K562 (cell line): ENCODE results near the gene POLK. TPM values are rescaled to one million over a fixed set of nuclear protein-coding genes. Genes with fewer than 3 reads are reported as not detected.

Source experiments
- ATAC-seq: fragments of 200-7000 bp; cut with Tn5 transposase; 3 replicates; pipeline ENCODE4 v1.9.1; 2020; ENCODE audit warnings: moderate library complexity
- BruUV-seq: library from RNA; stranded (reverse); fragments of 400-500 nt; replicated peaks from 2 replicates; lab custom pipeline; 2021; lab: Mats Ljungman, UMichigan
- CTCF ChIA-PET: fragments of 300-600 bp; formaldehyde crosslinking; extraction: SDS; loops from one replicate; lab custom pipeline; 2021; ENCODE audit warnings: low intra/inter-chr PET ratio; lab: Yijun Ruan, JAX
- POLR2A ChIA-PET: fragments of 300-600, 350-650 bp; sonication (Branson Sonifier 250); formaldehyde crosslinking; extraction: SDS; loops from one replicate; lab custom pipeline; 2021; ENCODE audit warnings: antibody characterized with exemption, inconsistent platforms; lab: Yijun Ruan, JAX
- DNase-seq, 4 experiments: peaks; one replicate each; pipeline versions ENCODE4 v3.0.0 to v3.0.0-alpha.2; 2011 to 2018; ENCODE audit warnings: low spot score in 3 of 4, mixed read lengths in 3 of 4; ENCODE audit errors: extremely low read depth in 1 of 4
- FAIRE-seq: peaks from 2 replicates; lab custom pipeline; 2011; peaks lifted over from hg19 to GRCh38; lab: Jason Lieb, UNC
- H2AFZ ChIP-seq: 2 replicates; pipeline ENCODE4 v1.6.0; 2011; ENCODE audit warnings: low read depth, low read length, control low read depth, inconsistent platforms
- H3K27ac ChIP-seq: fragments of 200-600 bp; 3 replicates; pipeline ENCODE4 v1.8.0; 2011; ENCODE audit warnings: low read depth, mild to moderate bottlenecking, control low read depth, inconsistent platforms, low read length, moderate library complexity, mixed read lengths; ENCODE audit errors: extremely low read depth
- H3K27me3 ChIP-seq, 2 experiments: fragments of 300-600 bp in 1 of 2; 2 replicates in 1 of 2; 3 replicates in 1 of 2; pipeline versions ENCODE4 v1.6.0 to v1.8.0; 2011; ENCODE audit warnings: inconsistent platforms in 2 of 2, low read length in 2 of 2, mild to moderate bottlenecking in 1 of 2, mixed read lengths in 1 of 2, moderate library complexity in 1 of 2; ENCODE audit not compliant: control insufficient read depth in 2 of 2, insufficient read depth in 2 of 2
- H3K36me3 ChIP-seq: fragments of 300-600 bp; 3 replicates; pipeline ENCODE4 v1.8.0; 2011; ENCODE audit warnings: mild to moderate bottlenecking, low read length, inconsistent platforms; ENCODE audit not compliant: control insufficient read depth, insufficient read depth
- H3K4me1 ChIP-seq, 2 experiments: fragments of 200-600 bp in 1 of 2; replicated peaks in 1 of 2; 2 replicates in 1 of 2; 3 replicates in 1 of 2; pipeline versions ENCODE4 v1.5.1 to v1.8.0; 2011; ENCODE audit warnings: inconsistent platforms in 2 of 2, low read length in 2 of 2, mild to moderate bottlenecking in 1 of 2, mixed read lengths in 1 of 2, moderate library complexity in 1 of 2; ENCODE audit not compliant: control insufficient read depth in 2 of 2, insufficient read depth in 2 of 2
- H3K4me2 ChIP-seq: 2 replicates; pipeline ENCODE4 v1.6.1; 2011; ENCODE audit warnings: low read length, control low read depth, inconsistent platforms, mixed read lengths; ENCODE audit not compliant: insufficient read depth
- H3K4me3 ChIP-seq: fragments of 200-600 bp; sonication (generic), shearing (Covaris generic); 2 replicates; pipeline ENCODE4 v1.5.1; 2016; ENCODE audit warnings: control low read depth, inconsistent platforms
- H3K79me2 ChIP-seq: fragments of 200-600 bp; 3 replicates; pipeline ENCODE4 v1.8.0; 2011; ENCODE audit warnings: low read length, inconsistent platforms; ENCODE audit not compliant: control insufficient read depth, insufficient read depth
- H3K9ac ChIP-seq, 2 experiments: 2 replicates each; pipeline versions ENCODE4 v1.6.0 to v1.6.1; 2011; ENCODE audit warnings: low read depth in 2 of 2, low read length in 2 of 2, control low read depth in 1 of 2, inconsistent platforms in 1 of 2, mild to moderate bottlenecking in 1 of 2, mixed read lengths in 1 of 2; ENCODE audit not compliant: insufficient read depth in 1 of 2
- H3K9me1 ChIP-seq: one replicate; pipeline ENCODE4 v1.6.0; 2011; ENCODE audit warnings: inconsistent platforms, mild to moderate bottlenecking, low read length, moderate library complexity; ENCODE audit not compliant: control insufficient read depth, insufficient read depth
- H3K9me3 ChIP-seq: replicated peaks from 2 replicates; pipeline ENCODE4 v1.5.1; 2011; ENCODE audit warnings: low read depth, low read length, inconsistent platforms; ENCODE audit not compliant: control insufficient read depth, insufficient read depth
- H4K20me1 ChIP-seq: replicated peaks from 2 replicates; pipeline ENCODE4 v1.6.1; 2011; ENCODE audit warnings: low read length, inconsistent platforms, mixed read lengths; ENCODE audit not compliant: control insufficient read depth, insufficient read depth
- CBFA2T2 ChIP-seq: fragments of 450-650 bp; conservative IDR thresholded peaks from 2 replicates; pipeline ENCODE4 v1.6.1; 2017; ENCODE audit warnings: mild to moderate bottlenecking
- KDM1A ChIP-seq, 2 experiments: fragments of 450-650 bp; IDR thresholded peaks; 2 replicates each; pipeline ENCODE4 v1.6.1; 2016; ENCODE audit warnings: mild to moderate bottlenecking in 2 of 2
- NCOR1 ChIP-seq: fragments of 450-650 bp; IDR thresholded peaks from 2 replicates; pipeline ENCODE4 v1.6.1; 2016; ENCODE audit warnings: mild to moderate bottlenecking, moderate library complexity
- NFATC3 ChIP-seq: fragments of 450-650 bp; IDR thresholded peaks from 2 replicates; pipeline ENCODE4 v1.6.1; 2017; ENCODE audit warnings: mild to moderate bottlenecking
- PHB2 ChIP-seq: fragments of 450-650 bp; IDR thresholded peaks from 2 replicates; pipeline ENCODE4 v1.6.1; 2017; ENCODE audit warnings: low read depth
- SAFB2 ChIP-seq: fragments of 200-400 bp; formaldehyde crosslinking; IDR thresholded peaks from 2 replicates; pipeline ENCODE4 v1.6.1; 2018; ENCODE audit warnings: borderline replicate concordance, low read length, low read depth, moderate library complexity; ENCODE audit not compliant: severe bottlenecking
- SLC30A9 ChIP-seq: fragments of 250-450 bp; sonication (Bioruptor Pico); IDR thresholded peaks from 2 replicates; pipeline ENCODE4 v1.8.0; 2022; ENCODE audit warnings: mild to moderate bottlenecking, moderate library complexity
- SMARCA4 ChIP-seq: fragments of 450-650 bp; IDR thresholded peaks from 2 replicates; pipeline ENCODE4 v1.6.1; 2016
- TAL1 ChIP-seq: fragments of 450-650 bp; IDR thresholded peaks from 2 replicates; pipeline ENCODE4 v1.6.1; 2016; ENCODE audit warnings: mild to moderate bottlenecking
- TBL1XR1 ChIP-seq, 2 experiments: IDR thresholded peaks; 2 replicates each; pipeline ENCODE4 v1.6.1; 2012; ENCODE audit warnings: improper control_type of control experiment in 2 of 2, low read length in 2 of 2, mild to moderate bottlenecking in 1 of 2
- YY1 ChIP-seq, 3 experiments: IDR thresholded peaks; 2 replicates each; pipeline ENCODE4 v1.6.1; 2011; ENCODE audit warnings: low read length in 2 of 3, mild to moderate bottlenecking in 2 of 3, moderate library complexity in 2 of 3, borderline replicate concordance in 1 of 3, control low read depth in 1 of 3, low read depth in 1 of 3; ENCODE audit not compliant: insufficient read depth in 3 of 3, insufficient replicate concordance in 2 of 3, control insufficient read depth in 1 of 3, insufficient read length in 1 of 3; ENCODE audit errors: extremely low read depth in 1 of 3
- ZFX ChIP-seq: sonication (generic); formaldehyde crosslinking; IDR thresholded peaks from 2 replicates; pipeline ENCODE4 v1.8.0; 2022; ENCODE audit warnings: mild to moderate bottlenecking, missing genetic modification reagents, moderate library complexity
- ZNF224 ChIP-seq: sonication (generic); formaldehyde crosslinking; IDR thresholded peaks from 2 replicates; pipeline ENCODE4 v1.8.0; 2022; ENCODE audit warnings: mild to moderate bottlenecking, missing genetic modification reagents
- WGBS: fragments of 100-300 bp; shearing (Covaris generic); methylation state at CpG from one replicate; pipeline ENCODE4 v1.1.6; 2016; ENCODE audit warnings: low coverage, mixed read lengths; ENCODE audit not compliant: insufficient coverage; ENCODE audit errors: missing lambda C conversion rate; 5-methylcytosine and 5-hydroxymethylcytosine counted together
- in situ Hi-C: fragments of 300-500 bp; cut with MboI; formaldehyde crosslinking; loops from 4 replicates; pipeline ENCODE4 v1.15.0; 2018; ENCODE audit warnings: inconsistent platforms, mixed read lengths
- intact Hi-C: fragments of 100-400 bp; cut with micrococcal nuclease; formaldehyde crosslinking; loops from 2 replicates; pipeline ENCODE4 v1.14.2; 2022
- polyA plus RNA-seq, 8 experiments: library from polyadenylated mRNA; depleted of rRNA in 4 of 8; stranded (reverse) in 5 of 8; unstranded in 3 of 8; fragments of >200 nt; fragmentation: Nextera tagmentation in 2 of 8; fragmentation: Illumina TruSeq in 1 of 8; extraction: Ambion mirVana in 2 of 8; extraction: Trizol in 1 of 8; gene quantifications; 2 replicates each; pipeline versions ENCODE4 v1.2.1 to v1.2.3, GENCODE V29; 2011 to 2014; ENCODE audit warnings: inconsistent platforms in 1 of 8, missing spikeins in 1 of 8
- total RNA-seq, 7 experiments: library from RNA; depleted of rRNA in 6 of 7; stranded (reverse); fragments of >200 nt in 6 of 7; fragmentation: Illumina TruSeq in 2 of 7; extraction: Trizol in 2 of 7; gene quantifications; 2 replicates each; pipeline versions ENCODE4 v1.2.1 to v1.2.3, GENCODE V29; 2011 to 2021; ENCODE audit warnings: low replicate concordance in 1 of 7
- TF ChIP-seq, protein P1 (sequence below): fragments of 200-800 bp; sonication (Bioruptor generic); IDR thresholded peaks from 2 replicates; pipeline ENCODE4 v1.6.1; 2016; ENCODE audit warnings: missing genetic modification characterization, missing compliant biosample characterization
- TF ChIP-seq, protein P2 (sequence below): IDR thresholded peaks from 2 replicates; pipeline ENCODE4 v1.6.1; 2012; ENCODE audit warnings: low read depth, low read length, improper control_type of control experiment, borderline replicate concordance

Gene POLK
- total and polyA plus RNA-seq, 9 of the 15 experiments (the other 6 are each of a cell fraction or from before 2014, with no cell fraction given), result 6.1 to 31.6 (median 16.5) TPM

DNA sequence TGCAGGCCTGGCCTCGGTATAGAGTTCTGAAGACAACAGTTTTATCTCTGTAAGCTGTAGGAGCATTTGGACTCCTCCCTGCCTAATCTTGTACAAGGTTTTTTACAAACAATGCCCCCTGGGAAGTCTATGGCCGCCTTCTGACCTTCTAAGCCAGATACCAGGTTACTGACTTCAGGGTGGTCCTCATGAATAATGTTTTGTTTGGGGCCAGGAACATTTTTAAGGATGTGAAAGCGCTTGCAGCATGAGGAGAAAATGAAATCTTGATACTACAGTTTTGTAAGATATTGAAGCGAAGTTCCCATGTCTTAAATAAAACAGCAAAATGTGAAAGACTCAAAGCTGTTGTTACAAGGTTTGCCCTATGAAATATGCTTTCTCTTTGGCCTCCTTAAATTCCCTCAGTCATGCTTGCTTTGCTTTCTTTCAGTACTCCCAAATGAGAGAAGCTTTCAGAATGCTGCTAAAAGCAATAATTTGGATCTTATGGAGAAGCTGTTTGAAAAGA is 104.7 kb downstream of the POLK start:
- peaks cover 18 to 47% of the 10 kb centered on the region in 2 experiments for H3K4me1 ChIP-seq
- no peaks in the 10 kb centered on the region for H3K27me3 ChIP-seq
- in situ Hi-C loops, result no loop called here
- ChIA-PET CTCF (no interaction called here), POLR2A (interaction anchor here (0.6 to 1.3 kb wide), 4 partner anchors 9 to 373 kb away, joined by 3 to 9 read pairs (median 6); no protein-coding TSS in a partner anchor)
- peak overlapping the region; percentile 44; the same call in 2 of the 3 replicates for H3K27ac ChIP-seq
- ATAC-seq (peak; percentile 83), FAIRE-seq (peak; percentile 73), DNase-seq (peak in 2 of 4 experiments; percentile 58 to 67)
- no peaks in the 10 kb centered on the region for H3K79me2 ChIP-seq
- H3K9ac ChIP-seq, result 0 out of 4 replicates have a peak overlapping the region, but pooled peaks of 1 of the 2 experiments have one; percentile 26
- WGBS, result 18% methylated on average over 4 of the region's 4 CpGs
- H3K4me3 ChIP-seq, result no peak overlapping the region
- no peaks in the 10 kb centered on the region for H3K9me3 ChIP-seq
- H3K9me1 ChIP-seq, result no peaks in the 10 kb centered on the region
- 0 out of 2 replicates have a peak overlapping the region, but pooled peaks have one; percentile 11 for H2AFZ ChIP-seq
- no TSS peak for BruUV-seq
- no peaks in the 10 kb centered on the region for H3K36me3 ChIP-seq
- H3K4me2 ChIP-seq, result peak overlapping the region; percentile 25; the same call in 1 of the 2 replicates
- intact Hi-C loops, result loop anchor here (5.0 kb wide), 2 partner anchors 51 to 104 kb away; partner anchors contain the start of genes CERT1 and POLK
- H4K20me1 ChIP-seq, result no peaks in the 10 kb centered on the region
- TF ChIP-seq, protein P1, sequence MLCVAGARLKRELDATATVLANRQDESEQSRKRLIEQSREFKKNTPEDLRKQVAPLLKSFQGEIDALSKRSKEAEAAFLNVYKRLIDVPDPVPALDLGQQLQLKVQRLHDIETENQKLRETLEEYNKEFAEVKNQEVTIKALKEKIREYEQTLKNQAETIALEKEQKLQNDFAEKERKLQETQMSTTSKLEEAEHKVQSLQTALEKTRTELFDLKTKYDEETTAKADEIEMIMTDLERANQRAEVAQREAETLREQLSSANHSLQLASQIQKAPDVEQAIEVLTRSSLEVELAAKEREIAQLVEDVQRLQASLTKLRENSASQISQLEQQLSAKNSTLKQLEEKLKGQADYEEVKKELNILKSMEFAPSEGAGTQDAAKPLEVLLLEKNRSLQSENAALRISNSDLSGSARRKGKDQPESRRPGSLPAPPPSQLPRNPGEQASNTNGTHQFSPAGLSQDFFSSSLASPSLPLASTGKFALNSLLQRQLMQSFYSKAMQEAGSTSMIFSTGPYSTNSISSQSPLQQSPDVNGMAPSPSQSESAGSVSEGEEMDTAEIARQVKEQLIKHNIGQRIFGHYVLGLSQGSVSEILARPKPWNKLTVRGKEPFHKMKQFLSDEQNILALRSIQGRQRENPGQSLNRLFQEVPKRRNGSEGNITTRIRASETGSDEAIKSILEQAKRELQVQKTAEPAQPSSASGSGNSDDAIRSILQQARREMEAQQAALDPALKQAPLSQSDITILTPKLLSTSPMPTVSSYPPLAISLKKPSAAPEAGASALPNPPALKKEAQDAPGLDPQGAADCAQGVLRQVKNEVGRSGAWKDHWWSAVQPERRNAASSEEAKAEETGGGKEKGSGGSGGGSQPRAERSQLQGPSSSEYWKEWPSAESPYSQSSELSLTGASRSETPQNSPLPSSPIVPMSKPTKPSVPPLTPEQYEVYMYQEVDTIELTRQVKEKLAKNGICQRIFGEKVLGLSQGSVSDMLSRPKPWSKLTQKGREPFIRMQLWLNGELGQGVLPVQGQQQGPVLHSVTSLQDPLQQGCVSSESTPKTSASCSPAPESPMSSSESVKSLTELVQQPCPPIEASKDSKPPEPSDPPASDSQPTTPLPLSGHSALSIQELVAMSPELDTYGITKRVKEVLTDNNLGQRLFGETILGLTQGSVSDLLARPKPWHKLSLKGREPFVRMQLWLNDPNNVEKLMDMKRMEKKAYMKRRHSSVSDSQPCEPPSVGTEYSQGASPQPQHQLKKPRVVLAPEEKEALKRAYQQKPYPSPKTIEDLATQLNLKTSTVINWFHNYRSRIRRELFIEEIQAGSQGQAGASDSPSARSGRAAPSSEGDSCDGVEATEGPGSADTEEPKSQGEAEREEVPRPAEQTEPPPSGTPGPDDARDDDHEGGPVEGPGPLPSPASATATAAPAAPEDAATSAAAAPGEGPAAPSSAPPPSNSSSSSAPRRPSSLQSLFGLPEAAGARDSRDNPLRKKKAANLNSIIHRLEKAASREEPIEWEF (CRISPR knock-in tag), result no peak
- TF ChIP-seq SMARCA4 (0 out of 2 replicates have a peak, but pooled peaks have one; percentile 10), CBFA2T2 (peak; percentile 53), PHB2 (no peak), YY1 (IDR thresholded peaks at IDR 0.05; ENCODE audit: borderline replicate concordance in 1 of 3, control insufficient read depth in 1 of 3, extremely low read depth in 1 of 3, insufficient read depth in 3 of 3, insufficient read length in 1 of 3, insufficient replicate concordance in 2 of 3, low read depth in 1 of 3, low read length in 2 of 3) (peak in 1 of 3 experiments; percentile 57), NCOR1 (peak; percentile 39; the same call in 1 of the 2 replicates), ZNF224 (CRISPR knock-in tag) (no peak), ZFX (CRISPR knock-in tag) (peak; percentile 13; the same call in 1 of the 2 replicates), SAFB2 (no peak), SLC30A9 (CRISPR knock-in tag) (no peak), TBL1XR1 (IDR thresholded peaks at IDR 0.05; ENCODE audit: low read length in 2 of 2) (0 out of 4 replicates have a peak, but pooled peaks of 1 of the 2 experiments have one; percentile 14), KDM1A (IDR thresholded peaks at IDR 0.05) (peak in 1 of 2 experiments; percentile 34; a peak in 2 of 4 replicates), NFATC3 (no peak), TAL1 (peak; percentile 13; the same call in 1 of the 2 replicates)
- TF ChIP-seq, protein P2, sequence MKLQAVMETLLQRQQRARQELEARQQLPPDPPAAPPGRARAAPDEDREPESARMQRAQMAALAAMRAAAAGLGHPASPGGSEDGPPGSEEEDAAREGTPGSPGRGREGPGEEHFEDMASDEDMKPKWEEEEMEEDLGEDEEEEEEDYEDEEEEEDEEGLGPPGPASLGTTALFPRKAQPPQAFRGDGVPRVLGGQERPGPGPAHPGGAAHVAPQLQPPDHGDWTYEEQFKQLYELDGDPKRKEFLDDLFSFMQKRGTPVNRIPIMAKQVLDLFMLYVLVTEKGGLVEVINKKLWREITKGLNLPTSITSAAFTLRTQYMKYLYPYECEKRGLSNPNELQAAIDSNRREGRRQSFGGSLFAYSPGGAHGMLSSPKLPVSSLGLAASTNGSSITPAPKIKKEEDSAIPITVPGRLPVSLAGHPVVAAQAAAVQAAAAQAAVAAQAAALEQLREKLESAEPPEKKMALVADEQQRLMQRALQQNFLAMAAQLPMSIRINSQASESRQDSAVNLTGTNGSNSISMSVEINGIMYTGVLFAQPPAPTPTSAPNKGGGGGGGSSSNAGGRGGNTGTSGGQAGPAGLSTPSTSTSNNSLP, result 0 out of 2 replicates have a peak, but pooled peaks have one; percentile 22
